Caco-2 (cell line): ENCODE results near the gene AVL9. TPM values are rescaled to one million over a fixed set of nuclear protein-coding genes. Genes with fewer than 3 reads are reported as not detected.

ENCODE experiments used
- BruUV-seq: library from RNA; stranded (reverse); fragments of 400-500 nt; replicated peaks from 2 replicates; lab custom pipeline; 2021; lab: Mats Ljungman, UMichigan
- CTCF ChIA-PET: fragments of 300-600 bp; sonication (Branson Sonifier 250); formaldehyde crosslinking; loops from one replicate; lab custom pipeline; 2022; ENCODE audit warnings: antibody characterized with exemption; lab: Charles Lee
- POLR2A ChIA-PET: fragments of 300-600 bp; sonication (Branson Sonifier 250); formaldehyde crosslinking; loops from one replicate; lab custom pipeline; 2022; ENCODE audit warnings: antibody characterized with exemption; lab: Charles Lee
- DNase-seq, 2 experiments: peaks; one replicate each; pipeline versions ENCODE4 v3.0.0 to v3.0.0-alpha.2; 2020 to 2022
- H3K27me3 ChIP-seq: replicated peaks from 2 replicates; pipeline ENCODE4 v1.6.0; 2011; ENCODE audit warnings: low read length; ENCODE audit not compliant: control insufficient read depth, insufficient read depth
- H3K36me3 ChIP-seq: 2 replicates; pipeline ENCODE4 v1.5.1; 2011; ENCODE audit warnings: low read length; ENCODE audit not compliant: control insufficient read depth, insufficient read depth
- H3K4me1 ChIP-seq: fragments of 250-450 bp; sonication (Bioruptor Pico); 2 replicates; pipeline ENCODE4 v1.5.1; 2020; ENCODE audit warnings: mild to moderate bottlenecking
- H3K4me3 ChIP-seq: 2 replicates; pipeline ENCODE4 v1.5.1; 2011; ENCODE audit warnings: low read depth, mild to moderate bottlenecking, control low read depth, low read length
- H3K9me3 ChIP-seq: fragments of 250-450 bp; sonication (Bioruptor Pico); 2 replicates; pipeline ENCODE4 v1.5.1; 2020; ENCODE audit warnings: mild to moderate bottlenecking, moderate library complexity
- H3K27ac Mint-ChIP-seq: one replicate; pipeline ENCODE4 v1.8.0; 2022; ENCODE audit warnings: mixed read lengths; ENCODE audit not compliant: unreplicated experiment
- H3K27me3 Mint-ChIP-seq: one replicate; pipeline ENCODE4 v1.8.0; 2022; ENCODE audit warnings: mixed read lengths; ENCODE audit not compliant: insufficient read depth, unreplicated experiment
- H3K36me3 Mint-ChIP-seq: one replicate; pipeline ENCODE4 v1.8.0; 2022; ENCODE audit warnings: mild to moderate bottlenecking, mixed read lengths; ENCODE audit not compliant: insufficient read depth, unreplicated experiment
- H3K4me1 Mint-ChIP-seq: one replicate; pipeline ENCODE4 v1.8.0; 2022; ENCODE audit warnings: low read depth, mixed read lengths; ENCODE audit not compliant: unreplicated experiment
- H3K4me3 Mint-ChIP-seq: one replicate; pipeline ENCODE4 v1.8.0; 2022; ENCODE audit warnings: mild to moderate bottlenecking, moderate library complexity, mixed read lengths; ENCODE audit not compliant: unreplicated experiment
- H3K9me3 Mint-ChIP-seq: one replicate; pipeline ENCODE4 v1.8.0; 2022; ENCODE audit warnings: mixed read lengths; ENCODE audit not compliant: unreplicated experiment
- CTCF ChIP-seq, 2 experiments: fragments of 200-600 bp in 1 of 2; IDR thresholded peaks; 1 replicate in 1 of 2; 2 replicates in 1 of 2; pipeline versions ENCODE4 v1.5.1 to v1.8.0; 2011 to 2022; ENCODE audit warnings: antibody characterized with exemption in 1 of 2, control low read depth in 1 of 2, inconsistent platforms in 1 of 2, low read depth in 1 of 2, low read length in 1 of 2, mild to moderate bottlenecking in 1 of 2, moderate library complexity in 1 of 2; ENCODE audit not compliant: insufficient read depth in 1 of 2, severe bottlenecking in 1 of 2, unreplicated experiment in 1 of 2
- intact Hi-C: fragments of 100-400 bp; cut with micrococcal nuclease; formaldehyde crosslinking; loops from one replicate; pipeline ENCODE4 v1.10.0; 2022; ENCODE audit not compliant: unreplicated experiment
- total RNA-seq: library from RNA; stranded (reverse); gene quantifications from 2 replicates; pipeline ENCODE4 v1.2.3, GENCODE V29; 2022

The AVL9 gene
- total RNA-seq, 1 experiment from 2014 or later: 39.7 TPM

- no peak overlapping the region for H3K4me3 Mint-ChIP-seq
- POLR2A ChIA-PET: no interaction called here
- no peaks in the 10 kb centered on the region for H3K9me3 Mint-ChIP-seq
- no peaks in the 10 kb centered on the region for H3K9me3 ChIP-seq
- no peaks in the 10 kb centered on the region for H3K27me3 ChIP-seq
- CTCF ChIA-PET: no interaction called here
- H3K36me3 ChIP-seq: peaks cover 3% of the 10 kb centered on the region; the same call in 1 of the 2 replicates
- H3K4me1 ChIP-seq: no peaks in the 10 kb centered on the region
- no peaks in the 10 kb centered on the region for H3K27me3 Mint-ChIP-seq
- H3K27ac Mint-ChIP-seq: no peak overlapping the region
- no TSS peak for BruUV-seq
- no peaks in the 10 kb centered on the region for H3K4me1 Mint-ChIP-seq
- no peak overlapping the region for H3K4me3 ChIP-seq
- H3K36me3 Mint-ChIP-seq: peaks cover 5% of the 10 kb centered on the region
- no peak for DNase-seq
- no peak for TF ChIP-seq CTCF (IDR thresholded peaks at IDR 0.05; ENCODE audit: insufficient read depth in 1 of 2, low read depth in 1 of 2, low read length in 1 of 2, severe bottlenecking in 1 of 2, unreplicated experiment in 1 of 2)
- intact Hi-C loops: no loop called here
Observed at GRCh38 chr7:32536585-32536984, 41.3 kb downstream of the AVL9 start.

- H3K36me3 ChIP-seq: no peaks in the 10 kb centered on the region
- no peak for DNase-seq
- CTCF ChIA-PET: no interaction called here
- no TSS peak for BruUV-seq
- no peak overlapping the region for H3K27ac Mint-ChIP-seq
- H3K27me3 Mint-ChIP-seq: no peaks in the 10 kb centered on the region
- POLR2A ChIA-PET: no interaction called here
- H3K4me1 Mint-ChIP-seq: no peaks in the 10 kb centered on the region
- no peak overlapping the region for H3K4me3 Mint-ChIP-seq
- H3K9me3 Mint-ChIP-seq: no peaks in the 10 kb centered on the region
- no peaks in the 10 kb centered on the region for H3K9me3 ChIP-seq
- intact Hi-C loops: no loop called here
- no peaks in the 10 kb centered on the region for H3K4me1 ChIP-seq
- no peak overlapping the region for H3K4me3 ChIP-seq
- no peaks in the 10 kb centered on the region for H3K27me3 ChIP-seq
- no peak for TF ChIP-seq CTCF (IDR thresholded peaks at IDR 0.05; ENCODE audit: insufficient read depth in 1 of 2, low read depth in 1 of 2, low read length in 1 of 2, severe bottlenecking in 1 of 2, unreplicated experiment in 1 of 2)
- peaks cover 8% of the 10 kb centered on the region for H3K36me3 Mint-ChIP-seq
Observed at GRCh38 chr7:32537760-32538159, 42.5 kb downstream of the AVL9 start.

GRCh38 chr7:32539366-32539765 is 44.1 kb downstream of the AVL9 start:
- no peak for TF ChIP-seq CTCF (IDR thresholded peaks at IDR 0.05; ENCODE audit: insufficient read depth in 1 of 2, low read depth in 1 of 2, low read length in 1 of 2, severe bottlenecking in 1 of 2, unreplicated experiment in 1 of 2)
- ChIA-PET CTCF (no interaction called here), POLR2A (no interaction called here)
- H3K27ac Mint-ChIP-seq: no peak overlapping the region
- no TSS peak for BruUV-seq
- H3K4me3 Mint-ChIP-seq: no peak overlapping the region
- Histone ChIP-seq H3K36me3 (no peaks in the 10 kb centered on the region), H3K4me3 (no peak overlapping the region), H3K4me1 (no peaks in the 10 kb centered on the region), H3K9me3 (no peaks in the 10 kb centered on the region), H3K27me3 (no peaks in the 10 kb centered on the region)
- H3K4me1 Mint-ChIP-seq: no peaks in the 10 kb centered on the region
- no peak for DNase-seq
- no peaks in the 10 kb centered on the region for H3K27me3 Mint-ChIP-seq
- peaks cover 17% of the 10 kb centered on the region for H3K36me3 Mint-ChIP-seq
- no peaks in the 10 kb centered on the region for H3K9me3 Mint-ChIP-seq
- intact Hi-C loops: no loop called here
